HG03097 (cell line): ENCODE measurements around the gene ADIPOQ.
A peak's percentile ranks its signal among the peaks of the same experiment; 100 is the strongest.
"Not testable (repeated sequence)": the region's sequence is repeated elsewhere in the genome, so short reads cannot be mapped to it uniquely, and the experiment has no call there.

Experiments
- ATAC-seq: cut with Tn5 transposase; IDR thresholded peaks from one replicate; pipeline ENCODE4 v1.9.1; 2021; ENCODE audit not compliant: unreplicated experiment, low FRiP score

ADIPOQ gene

DNA sequence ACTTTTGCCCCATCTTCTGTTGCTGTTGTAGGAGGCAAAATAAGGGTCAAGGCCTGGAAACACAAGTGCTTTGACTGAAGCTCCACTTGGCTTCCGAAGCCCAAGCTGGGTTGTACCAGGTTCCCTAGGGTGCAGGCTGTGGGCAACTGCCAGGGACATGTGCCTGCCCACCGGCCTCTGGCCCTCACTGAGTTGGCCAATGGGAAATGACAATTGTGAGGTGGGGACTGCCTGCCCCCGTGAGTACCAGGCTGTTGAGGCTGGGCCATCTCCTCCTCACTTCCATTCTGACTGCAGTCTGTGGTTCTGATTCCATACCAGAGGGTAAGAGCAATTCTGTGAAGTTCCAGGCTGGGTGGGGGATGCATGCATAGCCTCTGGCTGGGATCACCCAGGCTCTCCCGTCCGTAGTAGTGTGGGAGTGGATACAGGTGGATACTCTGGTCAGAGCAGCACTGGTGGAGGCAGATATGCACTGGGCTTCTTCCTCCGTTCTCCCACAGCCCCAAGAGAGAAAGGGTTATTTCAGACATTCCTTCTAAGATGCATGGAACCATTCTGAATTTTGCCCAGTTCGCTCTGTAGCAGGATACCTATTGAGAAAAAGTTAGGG lies at the start of gene ADIPOQ:
ADIPOQ (plus strand) TSS at position 285 of the 613 bp plus-strand sequence. CDS start 10,349 bp downstream, outside the sequence.
- ATAC-seq: no peak

DNA sequence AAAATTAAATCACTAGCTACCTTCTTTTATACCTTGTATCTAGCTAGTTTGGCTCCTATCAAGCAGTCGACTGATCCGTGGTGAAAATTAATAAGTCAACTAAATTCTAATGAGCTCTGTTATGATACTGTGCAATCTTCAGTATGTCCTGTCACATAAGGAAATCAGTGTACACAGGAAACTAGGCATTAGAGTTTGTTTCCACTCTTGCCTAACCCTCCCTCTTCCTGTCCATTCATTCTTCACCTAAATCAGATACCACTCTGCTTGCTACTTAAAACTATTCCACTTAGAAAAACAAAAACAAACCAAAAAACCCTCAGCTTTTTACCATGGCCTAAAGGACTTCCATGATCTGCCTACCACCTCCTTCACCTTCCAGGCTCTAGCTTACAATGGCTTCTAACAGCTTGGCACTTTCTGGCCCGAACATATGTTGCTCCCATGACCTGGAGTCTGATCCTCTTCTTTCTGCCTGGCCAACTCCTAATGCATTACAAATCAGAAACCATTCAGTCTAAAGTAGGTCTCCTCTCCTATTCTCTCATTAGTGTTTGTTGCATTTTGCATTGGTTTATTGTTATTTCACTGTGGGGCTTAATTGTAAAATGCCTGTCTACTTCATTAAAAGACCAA lies 44.2 kb upstream of the ADIPOQ start:
- no peak for ATAC-seq

DNA sequence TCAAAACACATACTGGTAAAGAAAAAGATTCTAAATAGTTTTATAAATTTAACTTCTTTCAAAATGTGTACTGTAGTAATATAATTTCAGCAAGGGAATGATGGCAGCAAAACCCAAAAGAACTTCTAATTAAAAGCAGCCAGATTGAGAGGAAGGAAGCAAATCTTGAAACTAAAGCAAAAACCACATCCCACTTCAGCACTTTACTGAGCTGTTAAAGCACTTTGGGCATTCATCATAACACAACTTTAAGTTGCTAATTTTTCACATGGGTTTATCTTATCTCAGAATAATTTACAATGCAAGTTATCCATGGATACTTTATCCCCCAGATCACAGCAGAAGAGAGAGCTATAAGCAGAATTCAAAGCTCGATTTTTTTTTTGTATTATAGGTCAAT lies 42.2 kb upstream of the ADIPOQ start:
- ATAC-seq: no peak

DNA sequence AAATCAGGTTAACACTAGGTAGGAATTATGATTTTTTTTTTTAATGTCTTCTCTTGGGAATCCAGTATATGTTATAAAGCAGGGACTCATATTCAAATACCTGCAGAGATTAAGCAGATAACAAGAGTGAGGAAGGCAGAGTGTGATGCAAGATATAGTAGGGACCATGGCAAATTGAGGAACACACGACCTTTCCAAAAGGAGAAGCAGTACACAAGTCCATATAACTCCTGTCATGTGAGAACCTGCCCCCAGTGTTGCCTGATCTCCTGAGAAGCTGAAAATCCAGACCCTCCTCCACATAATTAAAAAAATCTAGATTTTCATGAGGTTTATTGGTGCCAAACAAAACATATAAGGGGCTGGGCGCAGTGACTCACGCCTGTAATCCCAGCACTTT lies 39.8 kb upstream of the ADIPOQ start:
- no peak for ATAC-seq

DNA sequence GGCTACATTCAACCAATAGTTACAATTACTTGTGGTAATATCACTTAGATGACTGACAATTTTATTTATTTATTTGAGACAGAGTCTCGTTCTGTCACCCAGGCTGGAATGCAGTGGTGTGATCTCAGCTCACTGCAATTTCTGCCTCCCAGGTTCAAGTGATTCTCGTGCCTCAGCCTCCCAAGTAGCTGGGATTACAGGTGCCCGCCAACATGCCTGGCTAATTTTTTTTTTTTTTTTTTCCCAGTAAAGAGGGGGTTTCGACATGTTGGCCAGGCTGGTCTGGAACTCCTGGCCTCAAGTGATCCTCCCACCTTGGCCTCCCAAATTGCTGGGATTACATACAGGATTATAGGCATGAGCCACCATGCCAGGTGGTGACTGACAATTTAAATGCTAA lies 39.1 kb upstream of the ADIPOQ start:
- ATAC-seq: not testable (repeated sequence)

DNA sequence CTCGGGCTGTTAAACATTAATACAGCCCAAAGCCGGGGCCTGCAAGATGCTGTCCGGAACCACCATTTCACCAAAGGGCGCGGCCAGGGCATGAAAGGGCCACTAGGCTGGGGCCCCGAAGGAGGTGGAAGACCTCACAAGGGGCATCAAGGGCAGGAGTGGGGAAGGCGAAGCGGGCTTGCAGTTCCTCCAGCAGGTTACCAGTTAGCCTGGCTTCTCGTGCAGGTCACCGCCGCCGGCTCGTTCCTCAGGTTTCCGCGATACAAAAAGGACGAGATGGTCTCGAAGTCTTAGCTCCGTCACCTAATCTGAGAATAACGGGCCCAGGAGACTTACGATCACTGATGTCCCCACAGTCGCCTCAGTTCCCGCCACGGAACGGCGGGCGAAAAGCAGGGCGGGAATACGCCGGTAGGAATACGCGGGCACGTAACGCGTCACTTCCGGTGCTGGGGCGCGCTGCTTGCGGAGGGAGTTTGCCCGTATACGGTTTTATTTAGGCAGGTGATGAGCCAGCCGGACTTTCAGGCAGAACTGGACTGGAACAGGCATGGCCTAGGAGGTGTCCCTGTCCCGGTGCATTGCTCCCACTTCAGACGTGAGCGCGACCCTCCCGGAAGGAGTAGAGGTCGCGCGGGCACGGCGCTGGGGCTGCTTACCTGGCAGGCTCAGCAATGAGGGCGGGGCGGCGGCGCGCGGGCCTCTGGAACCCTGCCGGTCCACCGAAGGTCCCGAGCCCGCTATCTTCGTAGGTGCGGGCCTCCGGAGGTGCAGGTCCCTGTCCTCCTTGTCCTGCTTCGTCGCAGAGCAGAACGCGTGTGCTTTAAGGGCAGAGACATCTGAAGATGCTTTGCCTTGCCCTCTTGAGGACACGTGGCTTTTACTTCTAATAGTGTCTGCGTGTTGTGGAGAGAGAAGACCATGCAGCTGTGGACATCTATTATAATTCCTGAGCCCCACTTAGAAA lies 36.1 kb upstream of the ADIPOQ start, which contains the start of gene RFC4:
RFC4 (minus strand) TSS at position 394 of the 967 bp plus-strand sequence. CDS start 1,769 bp downstream, outside the sequence.
- peak; percentile 80 for ATAC-seq

DNA sequence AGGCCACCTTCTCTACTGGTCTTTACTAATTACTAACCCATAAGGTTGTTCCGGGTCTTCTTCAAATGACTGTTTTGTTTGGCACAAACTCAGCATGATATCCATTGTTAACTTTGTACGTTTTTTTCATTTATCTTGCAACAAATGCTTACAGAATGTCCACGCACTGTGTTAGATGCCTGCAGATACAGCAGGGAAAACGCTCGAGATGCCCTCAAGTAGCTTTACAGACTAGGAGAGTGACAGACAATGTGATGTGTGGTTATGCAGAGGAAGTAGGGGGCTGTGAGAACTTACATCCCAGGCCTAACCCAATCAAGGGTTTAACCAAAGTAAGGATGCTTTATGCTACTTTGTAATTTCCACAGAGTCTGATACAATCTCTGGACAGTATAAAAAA lies 35.3 kb upstream of the ADIPOQ start:
- no peak for ATAC-seq

DNA sequence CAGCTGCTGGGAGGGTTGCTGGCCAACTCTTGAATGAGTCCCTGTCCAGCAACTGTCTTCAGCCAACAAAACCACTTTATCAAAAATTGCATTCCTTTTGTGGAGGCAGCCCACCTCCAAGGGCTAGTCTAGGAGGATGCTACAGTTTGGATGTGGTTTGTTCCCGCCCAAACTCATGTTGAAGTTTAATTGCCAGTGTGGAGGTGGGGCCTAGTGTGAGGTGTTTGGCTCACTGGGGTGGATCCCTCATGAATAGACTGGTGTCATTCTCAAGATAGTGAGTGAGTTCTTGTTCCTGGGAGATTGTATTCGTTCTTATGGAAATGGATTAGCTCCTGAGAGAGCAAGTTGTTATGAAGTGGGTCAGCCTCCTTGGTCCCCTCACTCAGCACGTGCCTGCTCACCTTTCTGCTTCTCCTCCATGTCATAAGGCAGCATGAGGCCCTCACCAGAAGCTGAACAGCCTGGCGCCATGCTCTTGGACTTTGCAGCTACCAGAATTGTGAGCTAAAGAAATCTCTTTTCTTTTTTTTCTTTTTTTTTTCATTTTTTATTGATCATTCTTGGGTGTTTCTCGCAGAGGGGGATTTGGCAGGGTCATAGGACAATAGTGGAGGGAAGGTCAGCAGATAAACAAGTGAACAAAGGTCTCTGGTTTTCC lies 32.0 kb upstream of the ADIPOQ start:
- ATAC-seq: no peak

DNA sequence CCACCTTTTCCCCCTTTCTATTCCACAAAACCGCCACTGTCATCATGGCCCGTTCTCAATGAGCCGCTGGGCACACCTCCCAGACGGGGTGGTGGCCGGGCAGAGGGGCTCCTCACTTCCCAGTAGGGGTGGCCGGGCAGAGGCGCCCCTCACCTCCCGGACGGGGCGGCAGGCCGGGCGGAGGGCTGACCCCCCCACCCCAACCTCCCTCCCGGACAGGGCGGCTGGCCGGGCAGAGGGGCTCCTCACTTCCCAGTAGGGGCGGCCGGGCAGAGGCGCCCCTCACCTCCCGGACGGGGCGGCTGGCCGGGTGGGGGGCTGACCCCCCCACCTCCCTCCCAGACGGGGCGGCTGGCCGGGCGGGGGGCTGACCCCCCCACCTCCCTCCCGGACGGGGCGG lies 31.2 kb upstream of the ADIPOQ start:
- not testable (repeated sequence) for ATAC-seq

DNA sequence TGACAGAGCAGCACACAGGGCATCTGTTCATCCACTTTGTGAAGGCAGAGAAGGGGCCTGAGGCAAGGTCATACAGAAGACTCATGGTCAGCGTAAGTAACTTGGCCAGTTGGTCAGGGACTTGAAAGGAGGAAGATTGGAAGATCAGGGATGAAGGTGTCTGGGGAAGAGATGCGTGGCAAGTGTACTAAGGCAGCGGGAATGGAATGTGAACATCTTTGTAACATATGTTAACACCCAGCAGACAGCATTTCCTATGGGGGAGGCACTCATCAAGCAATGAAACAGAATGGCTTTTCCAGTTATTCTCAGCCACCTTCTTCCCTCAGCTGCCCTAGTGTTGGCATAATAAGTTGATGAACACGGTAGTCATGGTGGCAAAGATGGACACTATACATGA lies 28.4 kb upstream of the ADIPOQ start:
- no peak for ATAC-seq

DNA sequence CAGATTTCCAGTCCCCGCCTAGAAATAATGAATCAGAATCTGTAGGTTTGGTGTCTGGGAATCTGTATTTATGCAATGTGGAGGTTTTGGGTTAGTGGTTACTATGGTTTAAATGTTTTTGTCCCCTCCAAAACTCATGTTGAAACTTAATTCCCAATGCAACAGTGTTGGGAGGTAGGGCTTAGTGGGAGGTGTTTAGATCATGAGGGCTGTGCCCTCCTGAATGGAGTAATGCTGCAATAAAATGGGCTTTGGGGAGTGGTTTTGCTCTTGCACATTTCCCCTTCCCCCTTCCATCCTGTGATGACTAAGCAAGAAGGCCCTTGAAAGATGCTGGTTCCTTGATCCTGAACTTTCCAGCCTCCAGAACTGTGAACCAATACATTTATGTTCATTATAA lies 27.1 kb upstream of the ADIPOQ start:
- ATAC-seq: no peak

DNA sequence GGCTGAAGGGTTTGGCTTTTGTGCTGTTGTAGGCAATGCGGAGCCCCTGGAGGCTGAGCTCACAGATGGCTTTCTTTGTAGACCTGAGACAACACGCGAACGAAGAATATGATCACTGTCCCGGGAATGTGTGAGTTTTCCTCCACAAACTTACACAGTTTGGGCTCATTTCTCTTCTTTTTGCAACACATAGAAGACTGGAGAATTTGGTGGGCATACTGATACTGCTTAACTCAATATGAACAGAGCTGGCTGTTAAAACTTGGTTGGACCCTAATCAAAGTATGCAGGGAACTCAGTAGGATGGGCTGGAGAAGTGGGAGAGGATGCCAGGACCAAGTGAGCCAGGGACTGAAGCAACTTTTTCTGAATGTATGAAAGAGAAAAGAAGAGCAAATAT lies 24.0 kb upstream of the ADIPOQ start:
- no peak for ATAC-seq

DNA sequence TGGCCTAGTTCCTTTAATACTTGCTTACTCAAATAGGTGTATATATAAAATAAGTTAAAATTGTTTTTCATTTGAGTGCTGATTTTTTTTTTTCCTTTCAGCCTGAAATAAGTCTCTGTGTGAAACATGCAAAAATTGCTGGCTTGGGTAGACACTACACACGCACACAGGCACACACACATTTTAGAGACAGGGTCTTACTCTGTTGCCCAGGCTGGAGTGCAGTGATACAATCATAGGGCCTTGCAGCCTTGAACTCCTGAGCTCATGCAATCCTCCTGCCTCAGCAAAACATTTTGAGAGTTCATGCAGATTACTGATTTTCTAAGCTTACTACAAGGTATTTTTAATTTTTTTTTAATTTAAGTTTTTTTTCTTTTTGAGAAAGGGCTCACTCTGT lies 23.6 kb upstream of the ADIPOQ start:
- ATAC-seq: no peak

DNA sequence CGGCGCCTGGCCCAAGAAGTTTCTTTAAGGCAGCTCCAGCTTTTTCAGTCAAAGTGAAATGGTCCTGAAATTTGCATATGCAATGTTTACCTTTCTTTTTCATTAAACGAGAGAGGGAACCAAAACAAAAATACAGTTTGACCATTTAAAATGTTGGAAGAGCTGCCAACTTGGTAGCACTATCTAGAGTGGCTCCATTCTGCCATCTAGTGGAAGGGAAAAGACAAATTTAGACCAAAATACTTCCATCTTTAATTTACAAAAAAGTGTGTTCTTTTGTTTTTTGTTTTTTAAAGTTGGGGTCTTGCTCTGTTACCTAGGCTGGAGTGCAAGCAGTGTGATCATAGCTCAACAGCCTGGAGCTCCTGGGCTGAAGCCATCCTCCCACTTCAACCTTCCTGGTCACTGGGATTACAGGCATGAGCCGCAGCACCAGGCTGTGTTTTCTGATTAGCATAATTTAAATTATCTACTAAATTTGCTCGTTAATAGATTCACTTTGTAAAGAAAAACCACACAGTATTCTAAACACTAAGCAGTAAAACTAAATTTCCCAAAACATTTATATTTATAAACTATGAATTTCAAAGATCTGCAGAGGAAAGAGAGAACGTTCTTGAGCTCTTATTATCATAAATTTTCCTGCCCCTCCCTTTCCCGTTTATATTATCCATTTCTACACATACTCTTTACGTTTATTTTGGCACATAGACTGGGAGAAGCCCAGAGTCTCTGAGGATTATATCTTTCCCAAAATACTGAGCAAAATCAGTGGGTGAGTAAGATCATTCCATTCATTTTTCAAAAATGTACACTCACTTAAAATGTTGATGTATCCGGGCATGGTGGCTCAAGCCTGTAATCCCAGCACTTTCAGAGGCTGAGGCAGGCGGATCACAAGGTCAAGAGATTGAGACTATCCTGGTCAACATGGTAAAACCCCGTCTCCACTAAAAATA lies 20.8 kb upstream of the ADIPOQ start:
- no peak for ATAC-seq

DNA sequence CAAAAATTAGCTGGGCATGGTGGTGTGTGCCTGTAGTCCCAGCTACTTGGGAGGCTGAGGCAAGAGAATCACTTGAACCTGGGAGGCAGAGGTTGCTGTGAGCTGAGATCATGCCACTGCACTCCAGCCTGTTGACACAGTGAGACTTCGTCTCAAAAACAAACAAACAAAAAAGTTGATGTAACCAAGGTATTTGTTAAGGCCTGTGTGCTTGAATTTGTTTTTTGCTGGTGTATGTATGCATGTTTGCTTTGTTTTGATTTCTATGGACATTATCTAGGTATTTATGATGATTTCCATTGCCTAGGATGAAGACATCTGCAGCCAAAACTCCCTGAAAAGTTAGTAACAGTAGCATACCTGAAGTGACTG lies 20.1 kb upstream of the ADIPOQ start:
- not testable (repeated sequence) for ATAC-seq

DNA sequence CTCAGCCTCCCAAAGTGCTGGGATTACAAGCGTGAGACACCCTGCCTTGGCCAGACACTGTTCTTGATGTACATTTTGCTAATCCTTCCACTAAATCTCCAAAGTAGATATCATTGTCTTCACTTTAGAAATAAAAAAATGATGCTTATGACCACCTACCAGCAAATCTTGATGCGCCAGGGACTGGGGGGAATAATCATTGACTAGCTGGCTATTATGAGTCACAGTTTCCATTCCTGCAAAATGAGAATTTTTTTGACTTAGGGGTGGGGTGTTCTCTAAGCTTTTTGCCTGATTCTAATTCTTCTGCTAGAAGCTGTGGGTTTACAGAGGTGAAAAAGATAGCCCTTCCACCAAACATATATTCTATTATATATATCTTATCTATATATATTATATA lies 19.1 kb upstream of the ADIPOQ start:
- no peak for ATAC-seq

DNA sequence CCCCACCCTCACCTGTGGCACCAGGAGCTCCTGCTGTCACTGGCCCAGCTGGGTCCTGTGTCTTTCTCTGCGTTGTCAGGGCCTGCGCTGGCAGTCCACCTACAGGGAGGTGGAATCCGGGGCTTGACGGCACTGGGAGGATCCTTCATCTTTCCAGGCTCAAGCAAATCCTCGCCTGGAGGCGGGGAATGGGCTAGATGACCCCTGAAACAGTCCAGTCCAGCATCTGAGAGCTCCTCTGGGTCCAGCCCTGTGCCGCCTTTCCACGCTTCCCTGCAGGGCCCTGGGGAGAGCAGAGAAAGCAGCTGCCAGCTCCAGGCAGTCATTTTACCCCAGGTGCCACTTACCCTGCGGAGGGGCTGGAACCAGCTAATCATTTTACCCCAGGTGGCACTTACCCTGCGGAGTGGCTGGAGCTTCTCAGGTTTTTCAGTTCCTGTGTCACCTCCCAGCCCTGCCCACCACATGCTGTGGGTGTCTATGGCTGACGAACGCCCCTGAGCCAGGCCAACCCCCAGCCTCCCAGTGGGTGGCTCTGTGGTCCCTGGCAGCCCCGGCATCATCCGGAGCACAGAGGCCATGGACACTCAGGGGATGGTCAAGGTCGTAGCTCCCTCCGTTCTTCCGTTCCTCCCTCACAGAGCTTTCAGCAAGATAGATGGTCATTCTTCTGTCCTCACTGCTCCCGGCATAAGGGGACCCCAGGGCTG lies 17.9 kb upstream of the ADIPOQ start:
- ATAC-seq: no peak

DNA sequence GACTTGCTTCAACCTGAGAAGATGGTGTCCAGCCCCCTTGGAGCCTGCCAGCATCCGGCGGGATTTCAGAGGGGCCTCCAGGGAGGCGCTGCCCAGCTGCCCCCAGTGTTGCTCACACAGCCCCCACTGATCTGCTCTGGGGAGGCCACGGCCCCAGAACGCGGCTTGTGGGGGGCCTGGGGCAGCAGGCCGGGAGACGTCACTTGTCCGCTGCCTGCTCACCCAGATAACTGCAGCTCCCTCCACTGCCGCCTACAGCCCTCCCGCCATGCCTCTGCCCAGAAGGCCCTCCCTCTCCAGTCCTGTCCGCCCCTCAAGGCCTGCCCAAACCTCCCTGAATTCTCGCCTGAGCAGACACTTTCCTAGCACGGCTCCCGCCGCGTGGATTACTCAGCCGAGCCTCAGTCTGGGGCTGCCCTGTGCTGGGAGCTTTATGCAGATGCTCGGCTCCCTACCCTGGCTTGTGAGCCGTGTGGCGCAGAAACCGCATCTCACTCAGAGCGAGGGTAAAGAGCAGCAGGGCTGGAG lies 17.2 kb upstream of the ADIPOQ start:
- no peak for ATAC-seq

DNA sequence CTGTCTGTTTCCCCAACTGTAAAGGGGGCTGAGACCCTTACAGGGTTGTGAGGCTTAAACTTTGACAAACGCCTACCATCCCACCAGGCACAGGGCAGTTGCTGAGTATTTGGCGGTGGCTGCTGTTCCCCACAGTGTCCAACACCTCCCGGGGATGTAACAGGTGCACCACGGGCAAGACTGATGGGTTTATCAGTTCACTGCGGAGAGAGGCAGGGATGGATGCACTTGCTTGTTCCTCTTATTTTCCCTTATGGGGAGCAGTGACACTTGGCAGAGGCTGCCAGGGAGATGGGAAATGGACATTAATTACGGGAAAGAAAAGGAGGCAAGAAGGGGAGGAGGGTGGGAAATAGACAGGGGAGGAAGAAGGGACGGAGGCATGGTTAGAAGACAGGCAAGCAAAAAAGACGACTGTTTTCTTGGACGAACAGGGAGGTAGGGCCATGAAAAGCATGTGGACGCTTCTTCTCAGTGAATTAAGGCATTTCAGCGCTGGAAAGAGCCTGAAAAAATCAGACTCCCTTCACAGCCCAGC lies 16.6 kb upstream of the ADIPOQ start:
- ATAC-seq: no peak
